ENCODE data around the gene GFY.

DNA sequence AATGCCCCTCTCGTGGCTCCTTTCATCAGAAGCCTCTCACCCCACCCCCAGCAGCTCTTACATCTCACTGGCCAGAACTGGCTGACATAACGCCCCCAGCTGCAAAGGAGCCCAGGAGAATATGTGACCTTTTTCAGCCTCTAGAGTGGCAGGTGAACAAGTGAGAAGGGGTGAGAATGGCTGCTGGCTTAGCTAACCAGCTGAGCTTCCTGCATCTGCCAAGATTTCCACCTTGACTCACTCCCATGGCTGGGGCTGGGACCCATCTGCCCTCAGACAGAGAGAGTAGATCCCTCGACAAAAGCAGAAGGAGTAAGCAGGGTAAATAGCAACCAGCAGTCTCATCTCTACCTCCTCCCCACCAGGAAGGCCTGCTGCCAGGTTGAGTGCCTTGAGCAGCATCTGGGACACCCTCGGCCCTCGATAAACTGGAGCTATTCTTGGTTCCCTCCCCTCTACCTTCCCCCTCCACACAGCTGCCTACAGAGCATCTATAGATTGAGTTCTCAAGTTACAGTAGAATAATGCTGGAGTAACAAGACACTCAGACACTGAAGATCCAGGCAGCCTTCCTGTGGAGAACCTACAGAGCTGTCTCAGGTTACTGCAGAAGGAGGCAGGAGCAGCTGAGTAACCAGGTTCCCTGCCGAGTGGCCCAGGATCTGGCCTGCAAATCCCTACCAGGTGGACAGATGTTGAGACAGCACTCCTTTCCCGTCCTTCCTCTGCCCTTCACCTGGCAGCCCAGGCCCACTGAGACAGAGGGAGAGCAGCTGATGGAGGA lies 21.6 kb upstream of the GFY start:
- TF ChIP-seq POLR2A (IDR thresholded peaks at IDR 0.05) = no peak
- TF ChIP-seq, protein P1, sequence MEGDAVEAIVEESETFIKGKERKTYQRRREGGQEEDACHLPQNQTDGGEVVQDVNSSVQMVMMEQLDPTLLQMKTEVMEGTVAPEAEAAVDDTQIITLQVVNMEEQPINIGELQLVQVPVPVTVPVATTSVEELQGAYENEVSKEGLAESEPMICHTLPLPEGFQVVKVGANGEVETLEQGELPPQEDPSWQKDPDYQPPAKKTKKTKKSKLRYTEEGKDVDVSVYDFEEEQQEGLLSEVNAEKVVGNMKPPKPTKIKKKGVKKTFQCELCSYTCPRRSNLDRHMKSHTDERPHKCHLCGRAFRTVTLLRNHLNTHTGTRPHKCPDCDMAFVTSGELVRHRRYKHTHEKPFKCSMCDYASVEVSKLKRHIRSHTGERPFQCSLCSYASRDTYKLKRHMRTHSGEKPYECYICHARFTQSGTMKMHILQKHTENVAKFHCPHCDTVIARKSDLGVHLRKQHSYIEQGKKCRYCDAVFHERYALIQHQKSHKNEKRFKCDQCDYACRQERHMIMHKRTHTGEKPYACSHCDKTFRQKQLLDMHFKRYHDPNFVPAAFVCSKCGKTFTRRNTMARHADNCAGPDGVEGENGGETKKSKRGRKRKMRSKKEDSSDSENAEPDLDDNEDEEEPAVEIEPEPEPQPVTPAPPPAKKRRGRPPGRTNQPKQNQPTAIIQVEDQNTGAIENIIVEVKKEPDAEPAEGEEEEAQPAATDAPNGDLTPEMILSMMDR (IDR thresholded peaks at IDR 0.05) = no peak
- no peak for TF ChIP-seq EP300 (IDR thresholded peaks at IDR 0.05)
- no peak for TF ChIP-seq POLR2AphosphoS5 (IDR thresholded peaks at IDR 0.05)
